Measurements from ENCODE around the gene SLC39A11. TPM values are rescaled to one million over a fixed set of nuclear protein-coding genes. Genes with fewer than 3 reads are reported as not detected.

The SLC39A11 gene
- total RNA-seq, 1 donor from 2014 or later = 5.5 TPM

DNA sequence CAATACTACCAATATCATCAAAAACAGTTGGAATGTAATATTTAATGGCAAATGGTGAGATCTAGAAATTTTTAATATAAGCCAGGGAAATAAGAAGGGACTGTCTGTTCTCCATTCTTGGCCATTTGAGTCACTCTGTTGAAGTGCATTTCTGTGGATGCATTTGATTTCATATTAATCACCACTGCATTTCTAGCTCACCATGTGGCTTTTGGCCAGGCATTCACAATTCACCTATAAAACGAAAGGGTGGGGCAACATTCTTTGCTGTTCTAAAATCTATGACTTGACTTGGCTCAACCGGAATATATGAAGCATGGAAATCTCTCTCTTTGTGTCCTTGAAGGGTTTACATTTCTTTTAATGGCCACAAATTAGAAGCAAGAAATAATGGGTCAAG, 483.0 kb downstream of the SLC39A11 start:
- H3K27me3 ChIP-seq = no peaks in the 10 kb centered on the region
- H3K4me2 ChIP-seq = no peak overlapping the region
- no peaks in the 10 kb centered on the region for H3K9me3 ChIP-seq (ENCODE audit: low read depth)
- TF ChIP-seq EZH2phosphoT487 (IDR thresholded peaks at IDR 0.05) = no peak
- no peak for TF ChIP-seq EZH2 (IDR thresholded peaks at IDR 0.05)
- TF ChIP-seq, protein P1, sequence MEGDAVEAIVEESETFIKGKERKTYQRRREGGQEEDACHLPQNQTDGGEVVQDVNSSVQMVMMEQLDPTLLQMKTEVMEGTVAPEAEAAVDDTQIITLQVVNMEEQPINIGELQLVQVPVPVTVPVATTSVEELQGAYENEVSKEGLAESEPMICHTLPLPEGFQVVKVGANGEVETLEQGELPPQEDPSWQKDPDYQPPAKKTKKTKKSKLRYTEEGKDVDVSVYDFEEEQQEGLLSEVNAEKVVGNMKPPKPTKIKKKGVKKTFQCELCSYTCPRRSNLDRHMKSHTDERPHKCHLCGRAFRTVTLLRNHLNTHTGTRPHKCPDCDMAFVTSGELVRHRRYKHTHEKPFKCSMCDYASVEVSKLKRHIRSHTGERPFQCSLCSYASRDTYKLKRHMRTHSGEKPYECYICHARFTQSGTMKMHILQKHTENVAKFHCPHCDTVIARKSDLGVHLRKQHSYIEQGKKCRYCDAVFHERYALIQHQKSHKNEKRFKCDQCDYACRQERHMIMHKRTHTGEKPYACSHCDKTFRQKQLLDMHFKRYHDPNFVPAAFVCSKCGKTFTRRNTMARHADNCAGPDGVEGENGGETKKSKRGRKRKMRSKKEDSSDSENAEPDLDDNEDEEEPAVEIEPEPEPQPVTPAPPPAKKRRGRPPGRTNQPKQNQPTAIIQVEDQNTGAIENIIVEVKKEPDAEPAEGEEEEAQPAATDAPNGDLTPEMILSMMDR (IDR thresholded peaks at IDR 0.05) = no peak
- no peak overlapping the region for H3K9ac ChIP-seq
- H3K4me1 ChIP-seq = peaks cover 6% of the 10 kb centered on the region
- peaks cover 11% of the 10 kb centered on the region for H3K4me1 Mint-ChIP-seq
- no peak overlapping the region for H3K4me3 ChIP-seq
- no peaks in the 10 kb centered on the region for H4K20me1 ChIP-seq (ENCODE audit: low read depth)
- no peak overlapping the region for H2AFZ ChIP-seq (replicated peaks)
- no peaks in the 10 kb centered on the region for H3K36me3 Mint-ChIP-seq
- peaks cover 4% of the 10 kb centered on the region for H3F3A ChIP-seq (ENCODE audit: low read depth)
- H3K27me3 Mint-ChIP-seq (ENCODE audit: insufficient read depth, low read depth) = peaks cover 9% of the 10 kb centered on the region
- no peak overlapping the region for H3K4me3 Mint-ChIP-seq
- no peaks in the 10 kb centered on the region for H3K79me2 ChIP-seq (ENCODE audit: low read depth)
- peaks cover 11% of the 10 kb centered on the region for H3K9me3 Mint-ChIP-seq
- no peaks in the 10 kb centered on the region for H3K36me3 ChIP-seq
- no peak for DNase-seq (ENCODE audit: low spot score)
- no peak overlapping the region for H3K27ac ChIP-seq
- H3K27ac Mint-ChIP-seq = no peak overlapping the region

DNA sequence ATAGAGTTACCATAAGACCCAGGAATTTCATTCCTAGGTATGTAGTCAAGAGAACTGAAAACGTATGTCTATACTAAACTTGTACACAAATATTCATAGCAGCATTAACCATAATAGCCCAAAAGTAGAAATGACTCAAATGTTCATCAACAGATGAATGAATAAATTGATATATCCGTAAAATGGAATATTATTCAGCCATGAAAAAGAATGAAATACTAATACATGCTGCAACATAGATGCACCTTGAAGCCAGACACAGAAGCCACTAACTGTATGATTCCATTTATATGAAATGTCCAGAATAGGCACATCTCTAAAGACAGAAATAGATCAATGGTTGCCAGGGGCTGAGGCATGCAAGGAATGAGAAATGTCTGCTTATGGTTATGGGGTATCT, 484.1 kb downstream of the SLC39A11 start:
- no peak overlapping the region for H3K9ac ChIP-seq
- no peaks in the 10 kb centered on the region for H3K9me3 ChIP-seq (ENCODE audit: low read depth)
- Mint-ChIP-seq H3K27me3 (ENCODE audit: insufficient read depth, low read depth) (peaks cover 13% of the 10 kb centered on the region), H3K36me3 (no peaks in the 10 kb centered on the region), H3K27ac (no peak overlapping the region), H3K9me3 (peaks cover 14% of the 10 kb centered on the region), H3K4me1 (peaks cover 7% of the 10 kb centered on the region), H3K4me3 (no peak overlapping the region)
- H2AFZ ChIP-seq (replicated peaks) = no peak overlapping the region
- H3K36me3 ChIP-seq = no peaks in the 10 kb centered on the region
- no peak overlapping the region for H3K4me2 ChIP-seq
- H3K4me3 ChIP-seq = no peak overlapping the region
- H3K27ac ChIP-seq = no peak overlapping the region
- TF ChIP-seq EZH2phosphoT487 (IDR thresholded peaks at IDR 0.05) = no peak
- TF ChIP-seq EZH2 (IDR thresholded peaks at IDR 0.05) = no peak
- TF ChIP-seq, protein P1 (IDR thresholded peaks at IDR 0.05) = no peak
- no peaks in the 10 kb centered on the region for H4K20me1 ChIP-seq (ENCODE audit: low read depth)
- H3K79me2 ChIP-seq (ENCODE audit: low read depth) = no peaks in the 10 kb centered on the region
- peaks cover under 1% of the 10 kb centered on the region for H3K4me1 ChIP-seq
- no peak for DNase-seq (ENCODE audit: low spot score)
- H3K27me3 ChIP-seq = no peaks in the 10 kb centered on the region
- H3F3A ChIP-seq (ENCODE audit: low read depth) = peaks cover 5% of the 10 kb centered on the region

DNA sequence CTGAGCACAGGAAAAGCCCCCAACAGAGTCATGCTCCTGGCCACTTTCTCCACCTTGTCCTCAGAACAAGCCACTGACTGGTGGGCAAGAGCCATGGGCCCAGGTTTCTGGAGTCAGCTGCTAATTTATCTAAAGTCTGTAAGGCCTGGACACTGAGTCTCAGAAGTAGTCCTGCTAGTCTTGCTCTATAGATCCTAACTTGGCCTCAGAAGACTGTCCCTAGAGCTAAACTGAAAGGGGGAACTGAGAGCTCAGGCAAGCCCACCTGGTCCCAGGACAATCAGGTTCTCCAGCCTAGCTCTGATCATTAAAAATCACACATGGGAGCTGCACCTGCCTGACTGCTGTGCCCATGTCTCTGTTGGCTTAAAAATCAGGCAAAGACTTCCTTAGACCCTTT, 485.8 kb downstream of the SLC39A11 start:
- peaks cover 9% of the 10 kb centered on the region for H3K27me3 Mint-ChIP-seq (ENCODE audit: insufficient read depth, low read depth)
- Histone ChIP-seq H3K9me3 (ENCODE audit: low read depth) (no peaks in the 10 kb centered on the region), H2AFZ (replicated peaks) (no peak overlapping the region), H3K36me3 (no peaks in the 10 kb centered on the region), H3K4me3 (no peak overlapping the region), H3K9ac (no peak overlapping the region), H3K4me2 (no peak overlapping the region), H3K4me1 (peaks cover 10% of the 10 kb centered on the region), H4K20me1 (ENCODE audit: low read depth) (no peaks in the 10 kb centered on the region), H3K79me2 (ENCODE audit: low read depth) (no peaks in the 10 kb centered on the region), H3K27me3 (no peaks in the 10 kb centered on the region), H3K27ac (no peak overlapping the region), H3F3A (ENCODE audit: low read depth) (peaks cover 11% of the 10 kb centered on the region)
- H3K9me3 Mint-ChIP-seq = peaks cover 14% of the 10 kb centered on the region
- no peaks in the 10 kb centered on the region for H3K36me3 Mint-ChIP-seq
- peaks cover 16% of the 10 kb centered on the region for H3K4me1 Mint-ChIP-seq
- DNase-seq (ENCODE audit: low spot score) = no peak
- no peak overlapping the region for H3K27ac Mint-ChIP-seq
- no peak overlapping the region for H3K4me3 Mint-ChIP-seq
- TF ChIP-seq, protein P1 (IDR thresholded peaks at IDR 0.05) = no peak
- TF ChIP-seq EZH2phosphoT487 (IDR thresholded peaks at IDR 0.05) (no peak), EZH2 (IDR thresholded peaks at IDR 0.05) (no peak)
